GM12878 (cell line): ENCODE data around the gene MOV10L1. TPM values are rescaled to one million over a fixed set of nuclear protein-coding genes. Genes with fewer than 3 reads are reported as not detected.
A peak's percentile ranks its signal among the peaks of the same experiment; 100 is the strongest.

ENCODE experiments used
- ATAC-seq: fragments of 200-7000 bp; cut with Tn5 transposase; 3 replicates; pipeline ENCODE4 v1.9.1; 2020; ENCODE audit warnings: mild to moderate bottlenecking, moderate library complexity
- BruUV-seq: library from RNA; stranded (reverse); fragments of 400-500 nt; replicated peaks from 2 replicates; lab custom pipeline; 2021; lab: Mats Ljungman, UMichigan
- CTCF ChIA-PET: fragments of 300-600 bp; sonication (Branson Sonifier 250); formaldehyde crosslinking; extraction: SDS; loops from one replicate; lab custom pipeline; 2021; ENCODE audit warnings: inconsistent platforms; lab: Yijun Ruan, JAX
- POLR2A ChIA-PET: fragments of 350-600 bp; formaldehyde crosslinking; extraction: SDS; loops from one replicate; lab custom pipeline; 2021; ENCODE audit warnings: inconsistent platforms; lab: Charles Lee
- RAD21 ChIA-PET: fragments of 300-600 bp; sonication (Branson Sonifier 250); formaldehyde crosslinking; loops from one replicate; lab custom pipeline; 2023; ENCODE audit warnings: antibody characterized with exemption; ENCODE audit not compliant: unreplicated experiment; lab: Charles Lee
- SMC1A ChIA-PET: fragments of 300-600 bp; sonication (Branson Sonifier 250); formaldehyde crosslinking; loops from one replicate; lab custom pipeline; 2023; ENCODE audit not compliant: unreplicated experiment, uncharacterized antibody; lab: Charles Lee
- DNase-seq: peaks from one replicate; pipeline ENCODE4 v3.0.0-alpha.2; 2011; ENCODE audit warnings: low read depth, low spot score
- FAIRE-seq: peaks from 3 replicates; lab custom pipeline; 2011; peaks lifted over from hg19 to GRCh38; lab: Jason Lieb, UNC
- H2AFZ ChIP-seq: 2 replicates; pipeline ENCODE4 v1.6.0; 2011; ENCODE audit warnings: low read depth, low read length, control low read depth; ENCODE audit not compliant: control insufficient read depth
- H3K27ac ChIP-seq: 2 replicates; pipeline ENCODE4 v1.5.1; 2011; ENCODE audit warnings: control low read depth; ENCODE audit not compliant: control insufficient read depth, insufficient read depth
- H3K27me3 ChIP-seq, 2 experiments: replicated peaks in 1 of 2; 2 replicates each; pipeline versions ENCODE4 v1.6.0 to v1.6.1; 2011; ENCODE audit warnings: low read length in 1 of 2; ENCODE audit not compliant: control insufficient read depth in 2 of 2, insufficient read depth in 2 of 2
- H3K36me3 ChIP-seq, 2 experiments: 2 replicates each; pipeline ENCODE4 v1.5.1; 2011; ENCODE audit warnings: low read length in 1 of 2; ENCODE audit not compliant: control insufficient read depth in 2 of 2, insufficient read depth in 2 of 2
- H3K4me1 ChIP-seq: 2 replicates; pipeline ENCODE4 v1.6.1; 2011; ENCODE audit warnings: mild to moderate bottlenecking, low read length, moderate library complexity, mixed read lengths; ENCODE audit not compliant: control insufficient read depth, insufficient read depth
- H3K4me2 ChIP-seq: 2 replicates; pipeline ENCODE4 v1.6.0; 2011; ENCODE audit warnings: control low read depth; ENCODE audit not compliant: control insufficient read depth, insufficient read depth
- H3K4me3 ChIP-seq: fragments of 200-600 bp; sonication (generic); 2 replicates; pipeline ENCODE4 v1.5.1; 2016
- H3K79me2 ChIP-seq: 2 replicates; pipeline ENCODE4 v1.6.0; 2011; ENCODE audit warnings: low read length; ENCODE audit not compliant: control insufficient read depth, insufficient read depth
- H3K9ac ChIP-seq: 2 replicates; pipeline ENCODE4 v1.8.0; 2011; ENCODE audit warnings: low read length, control low read depth, mixed read lengths; ENCODE audit not compliant: control insufficient read depth, insufficient read depth
- H3K9me3 ChIP-seq: replicated peaks from 3 replicates; pipeline ENCODE4 v1.5.1; 2011; ENCODE audit warnings: mild to moderate bottlenecking, low read length; ENCODE audit not compliant: control insufficient read depth, insufficient read depth
- H4K20me1 ChIP-seq: 2 replicates; pipeline ENCODE4 v1.6.0; 2011; ENCODE audit not compliant: control insufficient read depth, insufficient read depth
- CHD4 ChIP-seq: fragments of 200-600 bp; sonication (generic); IDR thresholded peaks from 2 replicates; pipeline ENCODE4 v1.6.1; 2016; ENCODE audit warnings: mild to moderate bottlenecking
- E2F4 ChIP-seq: IDR thresholded peaks from 2 replicates; pipeline ENCODE4 v1.6.1; 2012; ENCODE audit warnings: low read depth, low read length, improper control_type of control experiment
- KAT2A ChIP-seq: conservative IDR thresholded peaks from 2 replicates; pipeline ENCODE4 v1.6.1; 2011; ENCODE audit warnings: low read depth, low read length; ENCODE audit not compliant: control insufficient read depth
- MEF2B ChIP-seq: fragments of 450-650 bp; IDR thresholded peaks from 2 replicates; pipeline ENCODE4 v1.6.1; 2018; ENCODE audit warnings: mild to moderate bottlenecking, moderate library complexity; ENCODE audit not compliant: partially characterized antibody, poor library complexity, severe bottlenecking
- SRF ChIP-seq, 2 experiments: IDR thresholded peaks; 2 replicates each; pipeline ENCODE4 v1.6.1; 2011; ENCODE audit warnings: low read depth in 2 of 2, low read length in 2 of 2, mild to moderate bottlenecking in 1 of 2, moderate library complexity in 1 of 2
- TCF12 ChIP-seq: IDR thresholded peaks from 2 replicates; pipeline ENCODE4 v1.6.1; 2011; ENCODE audit warnings: low read depth, mild to moderate bottlenecking, low read length
- WGBS: methylation state at CpG from one replicate; pipeline ENCODE4 v1.1.6; 2016; ENCODE audit warnings: low lambda C conversion rate; ENCODE audit not compliant: insufficient replicate concordance, insufficient coverage; ENCODE audit errors: missing lambda C conversion rate; 5-methylcytosine and 5-hydroxymethylcytosine counted together
- in situ Hi-C: fragments of 300-500 bp; cut with MboI; formaldehyde crosslinking; loops from 9 replicates; pipeline ENCODE4 v1.14.3; 2018; ENCODE audit warnings: mixed read lengths
- intact Hi-C: fragments of 100-400 bp; cut with micrococcal nuclease; formaldehyde crosslinking; loops from one replicate; pipeline ENCODE4 v1.14.2; 2022; ENCODE audit not compliant: unreplicated experiment
- polyA plus RNA-seq, 11 experiments: library from polyadenylated mRNA; depleted of rRNA in 4 of 11; unstranded in 6 of 11; stranded (reverse) in 5 of 11; fragments of >200 nt; fragmentation: Nextera tagmentation in 4 of 11; fragmentation: Illumina TruSeq in 1 of 11; extraction: Ambion mirVana in 4 of 11; extraction: Trizol in 1 of 11; gene quantifications; 1 replicate in 1 of 11; 2 replicates in 10 of 11; pipeline versions ENCODE4 v1.2.1 to v1.2.3, GENCODE V29; 2011 to 2016; ENCODE audit warnings: inconsistent platforms in 2 of 11, missing spikeins in 2 of 11, low read depth in 1 of 11
- total RNA-seq, 4 experiments: library from RNA; depleted of rRNA in 3 of 4; stranded (reverse); fragments of >200 nt in 3 of 4; fragmentation: Illumina TruSeq in 1 of 4; extraction: Trizol in 1 of 4; gene quantifications; 2 replicates each; pipeline versions ENCODE4 v1.2.1 to v1.2.3, GENCODE V29; 2013 to 2021

Gene MOV10L1
- total and polyA plus RNA-seq, 10 of the 15 experiments (the other 5 are each of a cell fraction or from before 2014, with no cell fraction given): 0.22 TPM; not detected in 9

GRCh38 chr22:50175921-50176849, 86.4 kb downstream of the MOV10L1 start:
- no peaks in the 10 kb centered on the region for H3K36me3 ChIP-seq
- WGBS: 29% methylated on average over 27 of the region's 27 CpGs
- intact Hi-C loops: no loop called here
- no peaks in the 10 kb centered on the region for H4K20me1 ChIP-seq
- BruUV-seq: no TSS peak
- POLR2A ChIA-PET: no interaction called here
- no peak overlapping the region for H3K9ac ChIP-seq
- no peak for TF ChIP-seq TCF12
- TF ChIP-seq MEF2B: peak; percentile 46
- no peak for TF ChIP-seq KAT2A
- TF ChIP-seq CHD4: no peak
- no peak for TF ChIP-seq SRF (IDR thresholded peaks at IDR 0.05; ENCODE audit: low read depth in 2 of 2, low read length in 2 of 2)
- TF ChIP-seq E2F4: no peak
- TF ChIP-seq, all 136 proteins: peak for 1
- H3K79me2 ChIP-seq: no peaks in the 10 kb centered on the region
- FAIRE-seq: no peak
- CTCF ChIA-PET: interaction anchor here (1.0 kb wide), 2 partner anchors 66 to 387 kb away, joined by 3 read pairs; partner anchors contain the start of gene SYCE3
- H3K4me2 ChIP-seq: no peak overlapping the region
- SMC1A ChIA-PET: no interaction called here
- no peaks in the 10 kb centered on the region for H3K9me3 ChIP-seq
- DNase-seq: no peak
- ATAC-seq: peak; percentile 6; the same call in 1 of the 3 replicates
- no peak overlapping the region for H3K27ac ChIP-seq
- H3K4me1 ChIP-seq: peaks cover 6% of the 10 kb centered on the region
- RAD21 ChIA-PET: no interaction called here
- no peak overlapping the region for H3K4me3 ChIP-seq
- in situ Hi-C loops: no loop called here
- H2AFZ ChIP-seq: no peak overlapping the region
- H3K27me3 ChIP-seq: no peaks in the 10 kb centered on the region
